HepG2 (cell line): Measurements from ENCODE around the gene SESN1. TPM values are rescaled to one million over a fixed set of nuclear protein-coding genes. Genes with fewer than 3 reads are reported as not detected.

Experiments used
- ATAC-seq: fragments of 200-7000 bp; cut with Tn5 transposase; 3 replicates; pipeline ENCODE4 v1.9.1; 2020; ENCODE audit warnings: mild to moderate bottlenecking, moderate library complexity
- BruUV-seq: library from RNA; stranded (reverse); fragments of 400-500 nt; replicated peaks from 2 replicates; lab custom pipeline; 2021; lab: Mats Ljungman, UMichigan
- CTCF ChIA-PET: fragments of 300-600 bp; formaldehyde crosslinking; extraction: SDS; loops from one replicate; lab custom pipeline; 2021; ENCODE audit warnings: low total read pairs, inconsistent platforms, low intra/inter-chr PET ratio; lab: Yijun Ruan, JAX
- POLR2A ChIA-PET: fragments of 350-600 bp; sonication (Branson Sonifier 250); formaldehyde crosslinking; loops from one replicate; lab custom pipeline; 2020; ENCODE audit warnings: antibody characterized with exemption, inconsistent platforms; lab: Yijun Ruan, JAX
- DNase-seq: peaks from one replicate; pipeline ENCODE4 v3.0.0-alpha.2; 2015; ENCODE audit warnings: low spot score
- FAIRE-seq: peaks from 3 replicates; lab custom pipeline; 2011; peaks lifted over from hg19 to GRCh38; lab: Jason Lieb, UNC
- H2AFZ ChIP-seq: one replicate; pipeline ENCODE4 v1.6.1; 2011; ENCODE audit warnings: low read length, inconsistent platforms
- H3K27ac ChIP-seq: fragments of 300-600 bp; 3 replicates; pipeline ENCODE4 v1.8.0; 2011; ENCODE audit warnings: mixed run types, mild to moderate bottlenecking, mixed read lengths, low read length, inconsistent platforms; ENCODE audit not compliant: insufficient read depth; ENCODE audit errors: extremely low read length
- H3K27me3 ChIP-seq, 2 experiments: fragments of 200-600 bp in 1 of 2; 2 replicates in 1 of 2; 3 replicates in 1 of 2; pipeline versions ENCODE4 v1.6.0 to v1.8.0; 2011; ENCODE audit warnings: low read length in 2 of 2, mild to moderate bottlenecking in 2 of 2, moderate library complexity in 2 of 2, inconsistent platforms in 1 of 2; ENCODE audit not compliant: insufficient read depth in 2 of 2, control insufficient read depth in 1 of 2
- H3K36me3 ChIP-seq, 2 experiments: fragments of 200-600 bp in 1 of 2; replicated peaks in 1 of 2; 2 replicates in 1 of 2; 3 replicates in 1 of 2; pipeline versions ENCODE4 v1.5.1 to v1.8.0; 2011; ENCODE audit warnings: low read length in 2 of 2, inconsistent platforms in 1 of 2; ENCODE audit not compliant: insufficient read depth in 2 of 2, control insufficient read depth in 1 of 2
- H3K4me1 ChIP-seq: 2 replicates; pipeline ENCODE4 v1.5.1; 2012; ENCODE audit warnings: low read length, inconsistent platforms; ENCODE audit not compliant: insufficient read depth
- H3K4me2 ChIP-seq: 2 replicates; pipeline ENCODE4 v1.6.0; 2011; ENCODE audit warnings: low read depth, low read length, inconsistent platforms
- H3K4me3 ChIP-seq, 3 experiments: fragments of 200-600 bp in 1 of 3; sonication (generic), shearing (Covaris generic) in 1 of 3; replicated peaks in 1 of 3; 2 replicates each; pipeline ENCODE4 v1.5.1; 2011 to 2016; ENCODE audit warnings: low read length in 3 of 3, inconsistent platforms in 2 of 3, low read depth in 2 of 3, mild to moderate bottlenecking in 2 of 3, control low read depth in 1 of 3, mixed read lengths in 1 of 3; ENCODE audit not compliant: insufficient read depth in 1 of 3
- H3K79me2 ChIP-seq: one replicate; pipeline ENCODE4 v1.6.1; 2011; ENCODE audit warnings: low read length, inconsistent platforms; ENCODE audit not compliant: insufficient read depth
- H3K9ac ChIP-seq: 2 replicates; pipeline ENCODE4 v1.6.0; 2011; ENCODE audit warnings: mild to moderate bottlenecking, low read depth, low read length, inconsistent platforms; ENCODE audit not compliant: insufficient read depth
- H3K9me3 ChIP-seq: 2 replicates; pipeline ENCODE4 v1.5.1; 2012; ENCODE audit warnings: mild to moderate bottlenecking, low read length
- H4K20me1 ChIP-seq: 2 replicates; pipeline ENCODE4 v1.6.0; 2011; ENCODE audit warnings: inconsistent platforms, mild to moderate bottlenecking, low read length, moderate library complexity; ENCODE audit not compliant: insufficient read depth
- BCL6 ChIP-seq: IDR thresholded peaks from 2 replicates; pipeline ENCODE4 v1.6.1; 2016; ENCODE audit warnings: missing genetic modification reagents, missing compliant biosample characterization
- CHD4 ChIP-seq: fragments of 200-600 bp; sonication (generic); IDR thresholded peaks from 2 replicates; pipeline ENCODE4 v1.7.0; 2017; ENCODE audit warnings: mild to moderate bottlenecking, low read length, borderline replicate concordance
- GATAD2A ChIP-seq: IDR thresholded peaks from 2 replicates; pipeline ENCODE4 v1.6.1; 2016
- KMT2A ChIP-seq: sonication (generic); formaldehyde crosslinking; IDR thresholded peaks from 2 replicates; pipeline ENCODE4 v1.4.0; 2020; ENCODE audit warnings: missing genetic modification reagents
- ZFAT ChIP-seq: sonication (generic); formaldehyde crosslinking; conservative IDR thresholded peaks from 2 replicates; pipeline ENCODE4 v1.8.1; 2023; ENCODE audit warnings: missing genetic modification reagents, inconsistent platforms
- ZFP36L1 ChIP-seq: sonication (generic); formaldehyde crosslinking; IDR thresholded peaks from 2 replicates; pipeline ENCODE4 v1.8.0; 2022; ENCODE audit warnings: mild to moderate bottlenecking, missing genetic modification reagents, moderate library complexity
- ZNF251 ChIP-seq: sonication (generic); formaldehyde crosslinking; IDR thresholded peaks from 2 replicates; pipeline ENCODE4 v1.9.0; 2021; ENCODE audit warnings: mild to moderate bottlenecking, missing genetic modification reagents
- WGBS: methylation state at CpG from one replicate; pipeline ENCODE4 v1.1.6; 2017; ENCODE audit warnings: low lambda C conversion rate; 5-methylcytosine and 5-hydroxymethylcytosine counted together
- in situ Hi-C: cut with HindIII; loops from 2 replicates; pipeline ENCODE4 v1.10.0; 2017; ENCODE audit warnings: low pct_unique_long_range_greater_than_20kb; ENCODE audit not compliant: extremely low pct_ligation_motif_present
- intact Hi-C: fragments of 100-400 bp; cut with micrococcal nuclease; formaldehyde crosslinking; loops from one replicate; pipeline ENCODE4 v1.10.0; 2022; ENCODE audit not compliant: unreplicated experiment
- polyA plus RNA-seq, 8 experiments: library from polyadenylated mRNA; depleted of rRNA in 3 of 8; stranded (reverse) in 7 of 8; unstranded in 1 of 8; fragments of >200 nt; fragmentation: Illumina TruSeq in 4 of 8; extraction: Trizol in 4 of 8; gene quantifications; 2 replicates each; pipeline versions ENCODE4 v1.2.1 to v1.2.3, GENCODE V29; 2011 to 2016; ENCODE audit warnings: low read depth in 4 of 8, missing spikeins in 1 of 8, mixed read lengths in 1 of 8; ENCODE audit not compliant: insufficient read depth in 1 of 8
- total RNA-seq, 5 experiments: library from RNA; depleted of rRNA; stranded (reverse); fragments of >200 nt; fragmentation: Illumina TruSeq; extraction: Trizol; gene quantifications; 2 replicates each; pipeline ENCODE4 v1.2.3, GENCODE V29; 2016; ENCODE audit warnings: low read depth in 1 of 5
- TF ChIP-seq, protein P1 (sequence below): sonication (generic); formaldehyde crosslinking; IDR thresholded peaks from 2 replicates; pipeline ENCODE4 v1.8.1; 2023; ENCODE audit warnings: missing genetic modification reagents, mild to moderate bottlenecking, borderline replicate concordance
- TF ChIP-seq, protein P2 (sequence below): sonication (generic); formaldehyde crosslinking; IDR thresholded peaks from 2 replicates; pipeline ENCODE4 v1.8.1; 2022; ENCODE audit warnings: mild to moderate bottlenecking, missing genetic modification reagents
- TF ChIP-seq, protein P3 (sequence below): sonication (generic); formaldehyde crosslinking; IDR thresholded peaks from 2 replicates; pipeline ENCODE4 v1.4.0; 2020; ENCODE audit warnings: missing genetic modification reagents, borderline replicate concordance
- TF ChIP-seq, protein P4 (sequence below): sonication (generic); formaldehyde crosslinking; IDR thresholded peaks from 2 replicates; pipeline ENCODE4 v1.4.0; 2020; ENCODE audit warnings: missing genetic modification reagents

The SESN1 gene
- total and polyA plus RNA-seq, 2 of the 13 experiments (the other 11 are each of a cell fraction or from before 2014, with no cell fraction given), result 24.9 to 44.7 TPM

DNA sequence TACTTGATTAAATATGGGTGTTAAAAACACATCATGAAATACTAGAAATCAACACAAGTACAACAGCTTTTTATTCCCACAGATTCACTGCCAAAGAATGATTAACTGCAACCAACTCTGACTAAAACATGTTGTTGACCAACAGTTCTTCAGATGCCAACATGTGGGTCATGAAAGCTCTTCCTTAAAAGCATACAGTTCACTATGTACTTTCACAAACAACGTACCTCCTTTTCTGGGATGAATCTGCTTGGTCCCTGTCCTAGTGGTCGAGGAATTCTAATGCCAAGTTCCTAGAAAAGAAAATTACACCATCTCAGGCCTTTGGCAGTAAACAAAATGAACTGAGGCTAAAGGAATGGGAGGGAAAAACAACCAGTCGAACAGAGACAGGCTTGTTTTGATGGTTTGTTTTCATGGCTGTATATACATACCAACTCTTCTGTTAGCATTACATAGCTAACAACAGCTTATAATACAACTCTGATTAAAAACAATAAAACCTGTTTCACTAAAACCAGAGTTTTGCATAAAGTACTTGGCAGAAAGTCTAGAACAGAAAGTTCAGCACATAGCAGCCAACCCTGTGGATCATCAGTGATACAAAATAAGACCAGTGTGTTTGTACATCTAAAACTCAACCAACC lies 92.5 kb downstream of the SESN1 start:
- H3K36me3 ChIP-seq, result peaks cover 2 to 33% of the 10 kb centered on the region in 2 experiments; a peak in 4 of 5 replicates
- no peak for DNase-seq
- WGBS, result 92% methylated on average over 3 of the region's 3 CpGs
- no peak overlapping the region for H3K4me3 ChIP-seq
- in situ Hi-C loops (no loop called here), intact Hi-C loops (no loop called here)
- no TSS peak for BruUV-seq
- ATAC-seq, result no peak
- ChIA-PET POLR2A (no interaction called here), CTCF (no interaction called here)
- FAIRE-seq, result no peak
- no peaks in the 10 kb centered on the region for H3K9me3 ChIP-seq
- H3K27me3 ChIP-seq, result no peaks in the 10 kb centered on the region
- H3K27ac ChIP-seq, result no peak overlapping the region
- TF ChIP-seq CHD4, result no peak
- 0 out of 2 replicates have a peak, but pooled peaks have one; percentile 31 for TF ChIP-seq BCL6 (CRISPR knock-in tag)
- H2AFZ ChIP-seq, result no peak overlapping the region
- no peak overlapping the region for H3K4me2 ChIP-seq
- no peak overlapping the region for H3K9ac ChIP-seq
- H4K20me1 ChIP-seq, result peaks cover 14% of the 10 kb centered on the region
- H3K4me1 ChIP-seq, result peaks cover 38% of the 10 kb centered on the region
- peaks cover 47% of the 10 kb centered on the region for H3K79me2 ChIP-seq

DNA sequence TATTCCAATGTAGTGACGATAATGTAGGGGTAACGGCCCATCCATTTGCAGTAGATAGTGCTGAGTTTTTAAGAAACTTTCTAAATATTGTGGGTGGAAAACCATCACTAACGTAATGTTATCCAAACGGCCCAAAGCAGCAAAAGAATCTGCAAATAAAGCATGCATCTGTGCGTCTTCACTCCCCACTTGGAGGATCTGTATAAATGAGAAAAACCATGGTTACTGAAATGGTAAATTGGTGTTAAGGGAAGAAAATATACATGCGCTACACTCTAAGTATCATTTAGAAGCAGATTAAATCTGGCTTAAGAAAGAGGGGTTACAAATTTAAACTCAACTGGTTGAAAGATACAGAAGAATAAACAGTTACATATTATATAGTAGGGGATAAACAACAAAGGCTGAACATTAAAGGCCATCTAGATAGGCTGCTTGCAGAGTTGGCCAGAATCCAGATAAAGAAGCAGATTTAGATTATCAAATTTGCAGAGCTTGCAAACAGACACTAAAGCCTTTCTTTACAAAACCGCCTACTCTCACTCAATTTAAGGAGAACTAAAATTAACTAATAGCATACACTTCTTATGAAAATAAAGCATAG lies 93.3 kb downstream of the SESN1 start:
- in situ Hi-C loops, result no loop called here
- BruUV-seq, result no TSS peak
- TF ChIP-seq GATAD2A (no peak), ZNF251 (CRISPR knock-in tag) (no peak), ZFAT (CRISPR knock-in tag) (no peak), KMT2A (no peak), ZFP36L1 (no peak)
- TF ChIP-seq, protein P1, sequence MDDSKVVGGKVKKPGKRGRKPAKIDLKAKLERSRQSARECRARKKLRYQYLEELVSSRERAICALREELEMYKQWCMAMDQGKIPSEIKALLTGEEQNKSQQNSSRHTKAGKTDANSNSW, result no peak
- TF ChIP-seq, protein P2, sequence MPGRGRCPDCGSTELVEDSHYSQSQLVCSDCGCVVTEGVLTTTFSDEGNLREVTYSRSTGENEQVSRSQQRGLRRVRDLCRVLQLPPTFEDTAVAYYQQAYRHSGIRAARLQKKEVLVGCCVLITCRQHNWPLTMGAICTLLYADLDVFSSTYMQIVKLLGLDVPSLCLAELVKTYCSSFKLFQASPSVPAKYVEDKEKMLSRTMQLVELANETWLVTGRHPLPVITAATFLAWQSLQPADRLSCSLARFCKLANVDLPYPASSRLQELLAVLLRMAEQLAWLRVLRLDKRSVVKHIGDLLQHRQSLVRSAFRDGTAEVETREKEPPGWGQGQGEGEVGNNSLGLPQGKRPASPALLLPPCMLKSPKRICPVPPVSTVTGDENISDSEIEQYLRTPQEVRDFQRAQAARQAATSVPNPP, result no peak
- TF ChIP-seq, protein P3, sequence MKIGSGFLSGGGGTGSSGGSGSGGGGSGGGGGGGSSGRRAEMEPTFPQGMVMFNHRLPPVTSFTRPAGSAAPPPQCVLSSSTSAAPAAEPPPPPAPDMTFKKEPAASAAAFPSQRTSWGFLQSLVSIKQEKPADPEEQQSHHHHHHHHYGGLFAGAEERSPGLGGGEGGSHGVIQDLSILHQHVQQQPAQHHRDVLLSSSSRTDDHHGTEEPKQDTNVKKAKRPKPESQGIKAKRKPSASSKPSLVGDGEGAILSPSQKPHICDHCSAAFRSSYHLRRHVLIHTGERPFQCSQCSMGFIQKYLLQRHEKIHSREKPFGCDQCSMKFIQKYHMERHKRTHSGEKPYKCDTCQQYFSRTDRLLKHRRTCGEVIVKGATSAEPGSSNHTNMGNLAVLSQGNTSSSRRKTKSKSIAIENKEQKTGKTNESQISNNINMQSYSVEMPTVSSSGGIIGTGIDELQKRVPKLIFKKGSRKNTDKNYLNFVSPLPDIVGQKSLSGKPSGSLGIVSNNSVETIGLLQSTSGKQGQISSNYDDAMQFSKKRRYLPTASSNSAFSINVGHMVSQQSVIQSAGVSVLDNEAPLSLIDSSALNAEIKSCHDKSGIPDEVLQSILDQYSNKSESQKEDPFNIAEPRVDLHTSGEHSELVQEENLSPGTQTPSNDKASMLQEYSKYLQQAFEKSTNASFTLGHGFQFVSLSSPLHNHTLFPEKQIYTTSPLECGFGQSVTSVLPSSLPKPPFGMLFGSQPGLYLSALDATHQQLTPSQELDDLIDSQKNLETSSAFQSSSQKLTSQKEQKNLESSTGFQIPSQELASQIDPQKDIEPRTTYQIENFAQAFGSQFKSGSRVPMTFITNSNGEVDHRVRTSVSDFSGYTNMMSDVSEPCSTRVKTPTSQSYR (CRISPR knock-in tag), result no peak
- TF ChIP-seq, protein P4, sequence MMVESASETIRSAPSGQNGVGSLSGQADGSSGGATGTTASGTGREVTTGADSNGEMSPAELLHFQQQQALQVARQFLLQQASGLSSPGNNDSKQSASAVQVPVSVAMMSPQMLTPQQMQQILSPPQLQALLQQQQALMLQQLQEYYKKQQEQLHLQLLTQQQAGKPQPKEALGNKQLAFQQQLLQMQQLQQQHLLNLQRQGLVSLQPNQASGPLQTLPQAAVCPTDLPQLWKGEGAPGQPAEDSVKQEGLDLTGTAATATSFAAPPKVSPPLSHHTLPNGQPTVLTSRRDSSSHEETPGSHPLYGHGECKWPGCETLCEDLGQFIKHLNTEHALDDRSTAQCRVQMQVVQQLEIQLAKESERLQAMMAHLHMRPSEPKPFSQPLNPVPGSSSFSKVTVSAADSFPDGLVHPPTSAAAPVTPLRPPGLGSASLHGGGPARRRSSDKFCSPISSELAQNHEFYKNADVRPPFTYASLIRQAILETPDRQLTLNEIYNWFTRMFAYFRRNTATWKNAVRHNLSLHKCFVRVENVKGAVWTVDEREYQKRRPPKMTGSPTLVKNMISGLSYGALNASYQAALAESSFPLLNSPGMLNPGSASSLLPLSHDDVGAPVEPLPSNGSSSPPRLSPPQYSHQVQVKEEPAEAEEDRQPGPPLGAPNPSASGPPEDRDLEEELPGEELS (CRISPR knock-in tag), result no peak

More for the DNA sequence above, 93.3 kb downstream of the SESN1 start:
- Histone ChIP-seq H3K4me2 (no peak overlapping the region), H3K36me3 (peaks cover 2 to 37% of the 10 kb centered on the region in 2 experiments; a peak in 4 of 5 replicates), H3K4me1 (peaks cover 31% of the 10 kb centered on the region), H3K9me3 (no peaks in the 10 kb centered on the region), H3K27ac (no peak overlapping the region), H3K79me2 (peaks cover 39% of the 10 kb centered on the region), H3K27me3 (no peaks in the 10 kb centered on the region), H3K9ac (no peak overlapping the region), H2AFZ (no peak overlapping the region), H3K4me3 (no peak overlapping the region), H4K20me1 (peaks cover 9% of the 10 kb centered on the region)
- FAIRE-seq (no peak), ATAC-seq (no peak), DNase-seq (no peak)
- CTCF ChIA-PET, result no interaction called here
- POLR2A ChIA-PET, result no interaction called here
- intact Hi-C loops, result no loop called here
- WGBS, result 96% methylated on average over 7 of the region's 7 CpGs
